GM04504 (cell line): ENCODE data around the gene RAB28.
A peak's percentile ranks its signal among the peaks of the same experiment; 100 is the strongest.

Experiments used
- DNase-seq: peaks from one replicate; pipeline ENCODE4 v3.0.0-alpha.2; 2012; ENCODE audit warnings: low read depth

RAB28 gene

DNA sequence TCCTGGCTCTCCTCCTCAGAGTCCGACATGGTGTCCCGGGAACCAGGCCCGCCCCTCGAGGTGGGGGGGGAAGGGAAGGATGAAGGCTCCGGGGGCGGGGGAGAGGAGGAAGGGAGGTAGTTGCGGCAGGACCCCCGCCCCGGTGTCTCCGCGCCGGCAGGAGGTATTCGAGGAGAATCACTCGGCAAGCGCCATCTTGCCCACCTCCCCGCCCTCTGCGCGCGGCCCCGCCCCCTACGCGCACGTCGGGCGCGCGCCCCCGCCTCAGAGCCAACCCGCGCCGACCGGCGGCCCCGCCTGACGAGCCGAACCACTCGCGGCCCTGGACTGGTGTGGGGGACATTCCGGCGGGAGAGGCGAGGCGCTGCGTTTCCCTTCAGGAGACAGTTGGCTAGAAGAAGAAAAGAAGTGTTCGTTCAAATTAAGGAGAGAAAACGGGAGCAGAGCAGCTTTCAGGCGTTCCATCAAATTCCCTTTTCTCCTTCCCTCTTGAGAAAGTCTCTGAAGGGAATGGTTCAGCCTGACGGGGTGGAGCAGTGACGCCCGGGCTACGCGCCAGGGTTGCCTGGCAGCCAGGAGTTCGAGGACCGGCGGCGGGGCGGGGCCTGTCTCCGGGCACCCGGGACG, at the start of gene RAB28:
Gene RAB28 (minus strand): TSS at position 219 of the 627 bp plus-strand sequence.
- peak; percentile 88 for DNase-seq

DNA sequence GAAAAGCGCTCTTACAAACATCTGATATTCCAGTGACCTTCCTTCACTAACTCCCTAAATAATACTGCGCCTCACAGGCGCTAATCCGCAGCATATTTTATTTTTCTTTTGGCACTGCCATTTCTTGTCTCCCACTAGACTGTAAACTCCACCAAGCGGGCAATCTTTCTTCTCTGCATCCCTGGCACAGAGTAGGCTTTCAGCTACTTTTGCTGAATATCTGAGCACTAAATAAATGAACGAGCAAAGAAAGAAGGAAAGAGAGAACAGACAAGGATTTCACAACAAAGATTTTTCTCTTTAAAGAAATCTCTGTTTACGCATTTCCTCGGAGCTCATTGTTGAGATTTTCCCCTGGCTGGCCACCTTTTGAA, 47.5 kb upstream of the RAB28 start:
- no peak for DNase-seq

DNA sequence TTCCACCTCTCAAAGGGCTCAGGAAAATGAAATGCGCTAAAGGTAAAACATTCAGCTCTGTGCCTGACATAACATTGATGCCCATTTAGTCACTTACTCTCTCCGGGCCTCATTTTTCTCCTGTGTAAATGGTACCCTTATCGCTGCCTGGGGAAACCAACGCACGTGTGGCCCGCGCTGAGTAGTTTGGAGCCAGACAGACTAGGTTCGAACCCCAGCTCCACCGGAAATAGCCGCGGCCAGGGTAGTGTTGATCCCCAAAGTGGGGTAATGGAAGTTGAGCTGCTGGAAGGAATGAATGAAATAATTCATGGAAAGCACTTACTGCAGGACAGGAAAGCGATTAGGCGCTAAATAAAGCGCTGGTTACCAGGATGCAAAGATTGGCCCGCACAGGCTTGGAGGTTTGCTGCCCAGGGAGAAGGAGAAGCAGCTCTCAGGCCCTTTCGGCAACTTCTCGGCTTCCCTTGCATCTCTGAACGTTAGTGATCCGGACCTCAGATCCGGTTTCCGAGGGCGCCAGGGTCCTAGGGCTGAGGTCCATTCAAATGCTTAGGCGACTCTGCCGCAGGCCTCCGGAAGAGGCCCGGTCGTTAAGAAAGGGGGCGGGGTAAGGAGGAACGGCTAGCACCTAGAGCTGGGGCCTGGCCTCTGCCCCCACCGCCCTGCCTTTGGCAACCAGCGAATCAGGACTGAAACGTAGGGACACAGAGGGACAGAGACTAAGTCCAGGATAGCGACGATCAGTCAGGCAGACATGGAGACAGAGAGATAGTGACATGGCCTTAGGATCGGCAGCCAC, 46.9 kb upstream of the RAB28 start:
- DNase-seq: no peak

DNA sequence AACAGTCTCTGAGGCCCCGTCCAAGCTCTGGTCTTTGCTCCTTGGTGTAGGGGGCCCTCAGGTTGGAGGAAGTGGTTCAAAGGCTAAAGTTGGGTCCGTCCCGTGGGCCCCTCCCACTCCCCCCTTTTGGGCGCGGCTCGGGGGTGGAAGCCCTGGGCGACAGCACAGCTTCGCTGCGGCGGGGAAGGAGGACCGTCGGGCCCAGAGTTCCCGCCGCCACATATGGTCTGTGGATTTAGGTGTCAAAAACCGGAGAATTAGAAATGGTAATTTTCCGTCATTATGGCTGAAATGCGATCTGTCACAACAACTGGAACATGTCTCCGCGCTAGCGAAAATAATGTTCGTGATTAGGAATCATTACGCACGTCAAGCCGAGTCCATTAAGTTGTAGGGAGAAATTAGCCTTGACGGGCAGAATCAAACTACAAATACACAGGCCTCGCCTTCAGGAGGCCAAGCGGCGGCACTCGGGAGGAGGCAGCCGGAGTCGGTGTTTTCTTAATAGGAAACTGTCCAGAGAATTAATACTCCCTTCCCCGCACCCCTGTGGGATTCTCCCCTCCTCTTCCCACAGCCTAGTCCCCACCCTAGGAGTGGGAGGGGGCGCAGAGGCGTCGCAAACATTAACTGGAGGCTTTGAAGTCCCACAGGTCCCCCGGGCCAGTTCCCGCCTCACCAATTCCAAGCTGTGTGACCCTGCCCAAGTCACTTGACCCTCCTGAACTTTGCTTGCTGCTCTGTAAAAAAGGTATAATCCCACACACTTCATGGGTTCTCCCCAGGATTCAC, 45.2 kb upstream of the RAB28 start:
- DNase-seq: no peak

DNA sequence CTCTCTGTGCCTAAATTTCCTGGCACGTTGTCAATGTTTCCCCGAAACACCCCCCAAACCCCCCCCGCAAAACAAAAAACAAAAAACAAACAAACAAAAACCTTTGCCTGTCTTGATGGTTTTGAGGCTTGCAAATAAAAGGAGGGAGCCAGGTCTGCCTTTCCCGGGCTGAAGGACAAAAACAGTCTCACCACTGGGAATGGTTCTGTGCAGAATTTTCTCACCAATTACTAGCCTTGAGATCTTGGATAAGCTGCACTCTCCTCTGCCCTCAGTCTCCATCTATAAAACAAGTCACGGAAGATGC, 44.6 kb upstream of the RAB28 start:
- no peak for DNase-seq

DNA sequence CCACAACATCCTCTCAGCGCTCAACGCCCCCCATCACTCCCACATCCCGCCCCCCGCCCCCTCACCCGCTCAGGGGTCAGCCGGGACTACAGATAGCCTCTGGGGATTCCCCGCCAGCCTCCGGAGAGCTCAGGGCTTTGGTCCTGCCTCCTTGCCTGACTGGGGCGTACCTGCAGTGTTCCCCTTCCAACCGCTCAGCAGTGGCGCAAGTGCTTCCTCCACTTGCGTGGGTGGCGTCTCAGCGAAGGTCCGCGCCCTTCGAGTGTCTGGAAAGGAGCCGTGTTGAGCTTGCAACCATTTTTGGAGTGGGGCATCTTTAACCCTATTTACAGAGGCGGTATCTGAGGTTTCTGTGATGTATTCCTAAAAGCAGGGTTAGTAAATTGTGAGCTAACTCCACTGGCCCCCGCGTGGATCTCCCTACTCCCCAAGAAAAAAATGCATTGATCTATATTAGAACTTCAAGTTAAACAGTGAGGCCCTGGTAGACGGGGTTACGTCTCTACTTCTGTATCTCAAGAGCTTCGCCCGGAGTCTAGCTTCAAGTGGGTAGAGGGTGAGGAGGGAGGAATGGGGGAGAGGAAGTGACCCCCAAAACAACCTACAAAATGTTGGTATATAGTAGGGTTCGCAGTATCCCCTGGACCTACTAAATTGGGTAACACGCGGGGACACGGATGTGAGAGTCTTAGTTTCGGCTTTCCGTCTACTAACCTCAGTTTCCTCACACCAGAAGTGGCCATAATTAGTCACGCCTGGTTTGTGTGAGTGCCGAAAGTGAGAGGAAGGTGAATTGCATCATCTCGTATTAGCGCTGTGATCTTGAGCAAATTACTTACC, 44.1 kb upstream of the RAB28 start:
- no peak for DNase-seq

DNA sequence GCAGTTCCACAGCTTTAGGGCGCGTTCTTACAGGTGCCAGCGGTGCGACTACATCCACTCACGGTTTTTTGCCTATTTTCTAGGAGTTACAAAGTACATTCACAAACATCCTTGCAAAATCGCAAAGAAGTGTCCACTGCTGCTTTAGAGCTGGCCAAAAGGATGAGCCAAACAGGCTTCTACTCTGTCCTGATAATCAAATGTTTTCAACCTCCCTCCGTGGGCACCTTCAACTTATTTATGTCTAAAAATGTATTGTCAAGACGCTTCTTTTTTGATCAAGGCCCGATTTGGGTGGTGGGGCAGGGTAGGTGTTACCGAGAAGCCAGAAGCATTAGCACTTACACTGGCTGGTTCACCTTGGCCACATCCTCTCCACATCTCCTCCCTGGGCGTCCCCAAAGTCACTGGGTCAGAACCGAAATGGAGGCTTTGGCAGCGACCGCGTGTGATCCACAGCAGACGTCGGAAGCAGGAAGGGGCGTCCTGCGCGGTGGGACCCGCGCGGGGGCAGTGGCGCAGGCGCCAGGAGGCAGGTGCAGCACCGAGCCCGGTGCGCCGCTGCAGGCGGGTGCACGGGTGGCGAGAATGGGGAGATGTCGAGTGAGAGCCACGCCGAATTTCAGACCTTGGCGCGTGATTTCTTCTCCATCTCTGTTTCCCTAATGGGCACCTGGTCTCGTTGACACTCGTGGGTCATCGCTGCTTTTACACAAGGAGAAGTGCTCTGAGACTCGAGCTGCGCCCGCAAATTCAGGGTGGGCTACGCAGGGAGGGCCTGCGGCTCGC, 43.2 kb upstream of the RAB28 start:
- DNase-seq: no peak

DNA sequence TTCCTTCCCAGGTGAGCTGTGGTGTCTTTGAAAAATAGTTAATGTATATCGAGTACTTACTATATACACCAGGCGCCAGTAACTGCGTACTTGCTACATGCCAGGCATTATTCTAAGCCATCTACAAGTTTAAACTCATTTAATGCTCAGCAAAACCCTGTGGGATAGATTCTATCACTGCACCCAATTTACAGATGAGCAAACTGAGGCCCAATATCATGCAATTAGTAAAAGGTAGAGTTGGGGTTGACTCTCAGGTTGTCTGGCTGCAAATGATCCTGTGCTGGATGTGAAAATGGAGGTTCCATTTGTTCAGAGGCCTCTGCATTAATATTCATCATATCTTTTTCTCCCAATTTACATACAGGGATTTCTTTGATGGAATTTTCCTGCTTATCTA, 42.5 kb upstream of the RAB28 start:
- DNase-seq: no peak

DNA sequence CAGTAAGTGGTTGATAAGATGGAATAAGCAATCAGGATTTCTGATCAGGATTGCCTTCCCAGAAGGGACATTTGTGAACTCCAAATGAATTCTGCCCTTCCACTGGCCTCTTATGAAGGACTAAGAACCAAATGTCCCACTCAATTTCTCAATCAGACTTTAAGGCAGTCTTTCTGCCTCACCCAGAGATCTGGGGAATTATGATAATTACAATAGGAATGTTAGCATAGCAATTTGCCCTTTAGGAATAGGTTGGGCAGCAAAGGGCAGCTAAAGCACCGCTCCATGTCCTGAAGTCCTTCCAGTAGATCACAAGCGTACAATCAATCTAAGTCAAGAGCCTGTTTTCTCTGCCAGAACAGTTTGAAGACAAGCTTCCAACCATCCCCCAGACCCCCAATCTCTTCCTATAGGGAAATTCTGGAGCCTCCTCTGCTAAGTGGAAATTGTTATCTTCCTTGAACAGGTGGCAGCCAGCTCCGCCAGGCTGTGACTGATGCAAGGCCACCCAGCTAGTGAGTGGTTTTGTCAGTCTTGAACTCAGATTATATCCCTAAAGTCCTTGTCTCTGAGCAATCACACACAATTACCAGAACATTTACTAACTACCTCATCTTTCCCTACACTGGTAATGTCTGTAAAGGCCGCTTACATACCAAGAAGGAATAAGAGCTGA, 41.6 kb upstream of the RAB28 start:
- DNase-seq: no peak

DNA sequence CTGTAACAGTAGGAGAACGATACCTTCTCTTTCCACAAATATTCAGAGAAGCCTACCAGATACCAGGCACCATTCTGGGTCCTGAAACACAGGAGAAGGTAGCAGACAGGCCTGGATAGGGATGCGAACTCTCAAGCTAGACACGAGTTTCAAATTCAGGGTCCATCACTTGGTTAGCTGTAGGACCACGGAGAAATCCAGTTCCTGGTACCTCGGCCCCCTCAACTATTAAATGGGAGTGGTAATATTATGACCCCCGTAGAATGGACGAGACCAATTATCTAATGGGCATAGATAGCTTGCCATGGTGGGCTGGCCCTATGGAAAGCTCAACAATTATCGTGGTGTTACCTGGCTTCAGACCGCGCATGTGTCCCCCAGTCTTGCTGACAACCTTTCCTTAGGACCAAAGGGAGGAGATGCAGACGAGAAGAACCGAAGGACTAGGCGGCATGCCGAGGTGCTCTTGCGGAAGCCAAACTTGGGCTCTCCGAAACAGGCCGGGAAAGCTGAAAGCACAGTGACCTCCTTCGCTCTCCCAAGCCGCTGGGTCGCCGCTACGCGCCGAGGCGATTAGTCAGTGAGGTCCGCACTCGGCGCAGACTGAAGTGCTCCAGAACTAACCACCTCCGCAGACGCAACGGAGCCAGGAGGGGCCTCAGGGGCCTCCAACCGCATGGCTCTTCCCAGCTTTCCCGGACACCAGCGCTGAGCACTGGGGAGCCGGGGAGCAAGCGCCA, 40.5 kb upstream of the RAB28 start:
- no peak for DNase-seq

DNA sequence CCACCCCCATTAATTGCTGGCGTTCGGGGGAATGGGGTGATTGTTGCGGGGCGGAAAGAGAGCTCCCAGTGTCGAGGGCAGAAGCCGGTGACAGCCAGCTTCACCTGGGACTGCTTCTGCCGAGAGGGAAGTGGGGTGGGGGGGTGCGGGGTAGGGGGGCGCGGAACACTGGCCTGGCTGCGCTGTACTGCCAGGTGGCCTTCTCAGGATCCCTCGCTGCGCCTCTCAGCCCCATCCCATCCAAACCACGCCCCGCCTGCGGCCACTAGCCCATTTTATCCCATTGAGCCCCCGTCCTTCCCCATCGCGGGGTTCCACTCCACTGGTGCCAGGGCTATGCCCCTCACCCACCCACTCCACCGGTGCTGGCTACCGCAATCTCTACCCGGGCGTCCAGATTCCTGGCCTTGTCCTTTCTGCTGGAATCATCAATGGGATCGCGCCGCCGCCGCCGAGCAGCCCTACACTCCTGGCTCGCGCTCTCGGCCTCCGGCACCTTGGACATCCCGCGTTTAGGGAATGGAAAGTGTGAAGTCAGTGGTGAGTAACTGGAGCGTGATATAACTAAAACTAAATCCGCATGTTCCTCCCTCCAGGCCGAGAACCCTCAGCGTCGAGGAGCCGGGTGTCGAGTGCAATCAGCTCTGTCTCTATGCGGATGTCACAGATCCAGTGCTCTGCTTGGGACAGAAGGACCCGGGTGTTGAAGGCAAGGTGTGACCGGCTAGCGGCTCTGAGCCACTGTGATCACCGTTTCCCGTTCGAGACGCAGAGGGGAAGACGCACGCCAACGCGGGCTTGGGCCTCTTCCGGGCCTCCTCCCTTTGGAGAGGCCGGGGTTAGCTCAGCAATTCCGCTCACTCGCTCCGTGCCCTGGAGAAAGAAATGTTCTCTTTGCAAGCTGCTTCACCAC, 39.7 kb upstream of the RAB28 start:
- DNase-seq: no peak

DNA sequence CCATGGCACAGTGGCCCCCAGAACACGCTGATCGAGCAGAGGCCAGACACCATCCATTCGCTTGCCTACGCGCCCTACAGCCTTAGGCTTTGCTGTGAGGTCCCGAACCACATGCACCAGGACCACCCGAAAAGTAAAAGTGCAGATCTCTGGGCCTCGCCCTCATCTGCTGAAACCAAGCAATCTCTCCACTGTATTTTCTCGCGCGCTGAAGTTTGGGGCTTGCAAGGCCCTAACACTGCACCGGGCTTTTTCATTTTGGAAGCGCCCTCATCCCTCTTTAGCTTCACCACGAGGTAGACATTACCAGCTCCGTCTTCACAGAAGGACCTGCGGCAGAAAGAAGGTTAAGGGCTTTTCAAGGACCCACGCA, 39.0 kb upstream of the RAB28 start:
- DNase-seq: no peak

DNA sequence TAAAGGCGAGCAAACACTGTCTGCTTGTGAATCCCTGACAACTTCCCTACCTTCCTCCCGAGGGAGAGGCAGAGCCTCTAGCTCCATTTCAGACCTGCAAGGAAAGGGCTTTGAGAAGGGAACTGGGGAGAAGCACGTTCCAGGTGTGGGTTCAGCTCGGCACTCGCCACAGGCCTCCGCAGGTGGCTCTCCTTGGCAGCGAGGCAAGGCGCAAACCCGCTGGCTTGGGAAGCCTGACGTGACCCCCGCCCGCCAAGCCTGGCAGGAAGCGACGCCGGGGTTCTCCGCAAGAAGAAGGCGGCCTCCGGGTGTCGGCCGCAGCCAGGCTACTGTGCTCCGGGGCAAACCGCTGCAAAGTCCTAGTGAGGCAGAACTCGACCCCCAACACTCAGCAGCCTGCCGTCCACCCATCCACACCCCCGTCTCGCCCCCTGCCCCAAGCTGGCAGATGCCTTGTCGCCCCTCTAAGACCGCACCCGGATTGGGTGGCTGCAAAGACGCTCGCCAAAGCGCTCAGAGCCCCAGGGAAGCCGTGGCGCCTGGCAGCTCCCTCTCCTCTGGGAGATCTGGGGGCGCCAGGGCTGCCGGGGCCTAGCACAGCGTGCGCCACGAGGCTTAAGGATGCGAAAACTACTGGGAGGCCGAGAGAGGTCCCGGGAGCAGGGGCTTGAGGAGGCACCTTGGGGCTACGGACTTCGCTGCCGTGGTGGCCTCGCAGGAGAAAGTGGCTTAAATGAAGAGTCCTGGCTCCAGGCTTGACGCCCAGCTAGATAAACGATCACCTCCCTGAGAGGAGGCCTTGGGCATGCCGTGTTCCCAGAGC, 38.4 kb upstream of the RAB28 start:
- no peak for DNase-seq

DNA sequence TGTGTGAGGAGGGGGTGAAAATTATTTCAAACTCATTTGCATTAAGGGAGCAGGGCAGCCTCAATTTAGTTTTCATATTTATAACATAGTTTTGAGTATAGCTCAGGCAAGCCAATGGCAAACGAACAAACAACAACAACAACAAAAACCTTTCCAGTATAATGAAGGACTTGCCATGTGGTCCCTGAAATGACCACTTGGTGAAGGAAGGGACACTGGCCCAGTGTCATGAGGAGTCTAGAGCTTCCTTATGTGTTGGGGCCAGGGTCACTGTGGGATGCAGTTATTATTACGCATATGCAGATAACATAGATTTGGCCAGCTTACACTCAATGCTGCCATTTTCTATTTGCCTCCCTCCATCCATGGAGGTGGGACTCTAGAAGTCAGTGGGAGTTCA, 36.9 kb upstream of the RAB28 start:
- no peak for DNase-seq

DNA sequence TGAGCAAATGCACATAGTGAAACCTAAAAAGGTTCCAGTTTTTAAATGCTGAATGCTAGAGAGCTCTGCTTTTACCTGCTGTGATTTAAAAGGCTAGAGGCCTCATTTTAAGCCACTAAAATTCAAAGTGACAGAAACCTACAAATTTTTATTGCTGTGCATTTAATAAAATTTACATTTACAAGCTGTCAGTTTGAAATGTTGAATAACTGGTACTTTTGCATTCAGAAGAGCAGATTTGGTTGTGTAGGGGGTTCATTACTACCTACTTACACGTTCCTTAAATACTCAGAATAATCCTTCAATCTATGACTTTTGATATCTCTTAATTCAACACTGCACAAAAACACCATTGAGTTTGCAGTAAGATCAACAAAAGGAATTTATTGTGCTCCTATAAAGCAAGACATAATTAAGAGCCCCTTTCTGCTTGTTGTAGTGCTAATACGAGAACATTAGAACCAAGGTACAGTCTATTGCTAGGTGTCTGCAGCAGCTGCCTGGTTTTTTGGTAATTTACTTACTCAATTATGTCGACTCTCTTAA, 32.2 kb upstream of the RAB28 start:
- no peak for DNase-seq

DNA sequence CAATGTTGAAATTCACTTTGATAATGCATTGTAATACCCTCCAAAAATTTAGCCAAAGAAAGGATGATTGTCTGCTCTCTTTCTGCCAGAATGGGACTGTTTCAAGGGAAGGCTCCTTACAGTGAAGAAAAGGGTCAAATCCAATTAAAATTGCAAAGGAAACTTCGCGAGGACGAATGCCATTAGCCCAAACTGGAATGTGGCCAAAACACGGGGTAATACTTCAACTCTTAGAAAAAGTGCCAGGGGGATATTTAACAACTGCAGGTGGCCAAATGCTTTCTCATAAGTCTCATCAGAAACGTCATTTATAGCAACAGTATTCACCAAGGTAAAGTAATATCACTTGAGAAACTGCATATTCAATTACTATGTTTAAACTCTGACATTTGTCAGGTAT, 31.1 kb upstream of the RAB28 start:
- DNase-seq: no peak

DNA sequence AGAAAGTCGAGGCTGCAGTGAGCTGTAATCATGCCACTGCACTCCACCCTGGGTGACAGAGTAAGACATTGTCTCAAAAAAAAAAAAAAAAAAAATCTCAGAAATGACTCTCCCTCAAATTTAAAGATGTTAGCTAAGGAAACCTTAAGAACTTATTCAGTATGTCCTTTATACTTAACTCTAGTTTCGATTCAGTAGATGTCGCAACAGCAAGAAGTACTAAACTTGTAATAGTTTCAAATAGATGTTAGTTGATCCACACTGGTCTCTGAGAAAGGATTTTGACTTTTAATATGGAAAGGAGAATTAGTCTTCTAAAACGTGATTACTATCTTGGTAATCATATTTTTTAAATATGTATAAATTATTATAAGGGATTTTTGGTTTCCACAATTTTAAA, 30.6 kb upstream of the RAB28 start:
- DNase-seq: no peak

DNA sequence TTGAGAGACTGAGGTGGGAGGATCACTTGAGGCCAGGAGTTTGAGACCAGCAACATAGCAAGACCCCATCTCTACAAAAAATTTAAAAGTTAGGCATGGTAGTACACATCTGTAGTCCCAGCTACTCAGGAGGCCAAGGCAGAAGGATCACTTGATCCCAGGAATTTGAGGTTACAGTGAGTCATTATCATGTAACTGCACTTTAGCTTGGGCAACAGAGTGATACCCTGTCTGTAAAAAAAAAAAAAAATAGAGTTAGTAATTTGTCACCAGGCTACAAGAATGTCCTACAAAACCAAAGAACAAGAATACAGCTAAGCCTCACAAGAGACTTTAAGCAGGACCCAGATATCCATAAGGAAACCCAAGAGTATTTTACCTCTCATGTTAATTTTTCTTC, 27.0 kb upstream of the RAB28 start:
- DNase-seq: no peak
